NCI-H1417 treated with DMSO at 0.1 percent for 48 hours (cell line): ENCODE results near the gene CTSW.

Experiments used
- DNase-seq: peaks from one replicate; lab custom pipeline; 2025; lab: John Stamatoyannopoulos, UW

CTSW gene

DNA sequence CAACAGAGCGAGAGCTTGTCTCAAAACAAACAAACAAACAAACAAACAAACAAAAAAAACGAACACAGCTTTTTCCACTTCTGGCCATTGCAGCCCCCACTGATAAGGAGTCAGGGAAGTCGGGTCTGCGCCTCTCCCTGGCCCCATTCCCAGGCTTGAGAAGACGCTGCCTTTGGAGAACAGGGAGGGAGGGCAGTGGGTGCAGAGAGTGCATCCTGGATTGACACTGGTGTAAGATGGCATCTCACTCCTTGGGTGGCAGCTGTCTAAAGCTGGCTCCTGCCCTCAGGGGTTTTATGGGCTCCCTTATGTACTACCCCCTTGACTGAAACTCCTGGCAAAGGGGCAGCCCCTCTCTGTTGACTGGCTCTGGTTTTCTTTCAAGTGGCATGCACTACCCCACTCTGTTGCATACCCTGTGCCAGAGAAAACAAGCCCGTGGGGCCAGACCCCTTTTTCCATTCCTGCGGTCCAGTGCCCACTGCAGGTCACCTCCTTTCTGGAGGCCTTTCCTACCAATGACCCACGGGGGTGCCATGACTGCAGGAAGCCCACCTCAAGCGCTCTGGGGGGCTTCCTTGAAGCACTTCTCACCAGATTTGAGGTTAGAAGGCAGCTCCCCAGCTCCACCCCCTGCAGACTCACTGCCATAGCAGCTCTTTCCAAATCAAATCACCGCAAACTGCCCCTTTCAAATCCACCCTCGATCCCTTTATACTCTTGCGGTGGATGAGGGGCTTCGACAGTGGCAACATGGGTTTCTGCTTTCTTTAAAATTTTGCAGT is 52.3 kb downstream of the CTSW start:
- DNase-seq: no peak

DNA sequence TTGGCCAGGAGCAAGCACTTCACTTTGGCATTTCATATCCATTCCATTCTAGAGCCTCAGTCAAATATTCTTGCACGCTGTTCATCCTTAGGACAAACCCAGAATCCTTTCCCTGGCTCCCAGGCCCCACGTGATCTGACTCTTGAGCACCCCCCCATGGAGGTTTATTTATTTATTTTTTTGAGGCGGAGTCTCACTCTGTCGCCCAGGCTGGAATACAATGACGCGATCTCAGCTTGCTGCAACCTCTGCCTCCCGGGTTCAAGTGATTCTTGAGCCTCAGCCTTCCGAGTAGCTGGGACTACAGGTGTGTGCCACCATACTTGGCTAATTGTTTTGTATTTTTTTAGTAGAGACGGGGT is 52.9 kb downstream of the CTSW start:
- no peak for DNase-seq
